Hepatocyte (in vitro differentiated cells): ENCODE data around the gene TXNRD1. TPM values are rescaled to one million over a fixed set of nuclear protein-coding genes. Genes with fewer than 3 reads are reported as not detected.

Experiments used
- DNase-seq: peaks from one replicate; pipeline ENCODE4 v3.0.0-alpha.2; 2016; ENCODE audit warnings: low spot score
- H2AFZ ChIP-seq: fragments of 200-600 bp; sonication (generic); 2 replicates; pipeline ENCODE4 v1.6.0; 2016; ENCODE audit warnings: antibody characterized with exemption, mild to moderate bottlenecking
- H3K27ac ChIP-seq: fragments of 200-600 bp; sonication (generic); 2 replicates; pipeline ENCODE4 v1.5.1; 2016; ENCODE audit warnings: mild to moderate bottlenecking
- H3K27me3 ChIP-seq: fragments of 200-600 bp; sonication (generic); 2 replicates; pipeline ENCODE4 v1.6.1; 2016
- H3K36me3 ChIP-seq: fragments of 200-600 bp; sonication (generic); replicated peaks from 2 replicates; pipeline ENCODE4 v1.5.1; 2016; ENCODE audit warnings: low read depth; ENCODE audit not compliant: insufficient read depth
- H3K4me1 ChIP-seq: fragments of 200-600 bp; sonication (generic); 2 replicates; pipeline ENCODE4 v1.5.1; 2016; ENCODE audit warnings: mild to moderate bottlenecking, moderate library complexity; ENCODE audit not compliant: insufficient read depth
- H3K4me2 ChIP-seq: fragments of 200-600 bp; sonication (generic); 2 replicates; pipeline ENCODE4 v1.6.0; 2016
- H3K4me3 ChIP-seq: fragments of 200-600 bp; sonication (generic); 2 replicates; pipeline ENCODE4 v1.5.1; 2016; ENCODE audit warnings: mild to moderate bottlenecking
- H3K79me2 ChIP-seq: fragments of 200-600 bp; sonication (generic); 2 replicates; pipeline ENCODE4 v1.6.0; 2017; ENCODE audit warnings: mild to moderate bottlenecking
- H3K9me2 ChIP-seq: fragments of 200-600 bp; sonication (generic); replicated peaks from 2 replicates; pipeline ENCODE4 v1.6.0; 2017; ENCODE audit warnings: mild to moderate bottlenecking; ENCODE audit not compliant: insufficient read depth
- H3K9me3 ChIP-seq: fragments of 200-600 bp; sonication (generic); 2 replicates; pipeline ENCODE4 v1.5.1; 2016; ENCODE audit warnings: low read depth, mild to moderate bottlenecking
- H4K20me1 ChIP-seq: fragments of 200-600 bp; sonication (generic); 2 replicates; pipeline ENCODE4 v1.6.0; 2016; ENCODE audit warnings: mild to moderate bottlenecking; ENCODE audit not compliant: insufficient read depth, poor library complexity, severe bottlenecking
- CTCF ChIP-seq: fragments of 200-600 bp; sonication (generic); IDR thresholded peaks from 2 replicates; pipeline ENCODE4 v1.5.1; 2016; ENCODE audit warnings: antibody characterized with exemption, mild to moderate bottlenecking; ENCODE audit not compliant: poor library complexity
- EZH2 ChIP-seq: fragments of 200-600 bp; sonication (generic); IDR thresholded peaks from 2 replicates; pipeline ENCODE4 v1.6.1; 2016; ENCODE audit warnings: antibody characterized with exemption, mild to moderate bottlenecking, borderline replicate concordance
- EZH2phosphoT487 ChIP-seq: fragments of 200-600 bp; sonication (generic); IDR thresholded peaks from one replicate; pipeline ENCODE4 v1.6.1; 2018; ENCODE audit warnings: antibody characterized with exemption, mild to moderate bottlenecking, low read depth, moderate library complexity; ENCODE audit not compliant: unreplicated experiment, severe bottlenecking
- WGBS: methylation state at CpG from one replicate; pipeline ENCODE4 v1.1.6; 2016; ENCODE audit warnings: low lambda C conversion rate; ENCODE audit errors: missing lambda C conversion rate; 5-methylcytosine and 5-hydroxymethylcytosine counted together
- polyA plus RNA-seq: library from polyadenylated mRNA; unstranded; fragments of >200 nt; fragmentation: Nextera tagmentation; extraction: Ambion mirVana; gene quantifications from 2 replicates; pipeline ENCODE4 v1.2.1, GENCODE V29; 2016
- total RNA-seq: library from RNA; depleted of rRNA; stranded (reverse); fragments of >200 nt; gene quantifications from 2 replicates; pipeline ENCODE4 v1.2.3, GENCODE V29; 2014

TXNRD1 gene
- total and polyA plus RNA-seq, 2 experiments from 2014 or later: 49.8 to 113 TPM

GRCh38 chr12:104182144-104182543 is 33.4 kb upstream of the TXNRD1 start:
- no peak overlapping the region for H2AFZ ChIP-seq
- no peaks in the 10 kb centered on the region for H3K9me2 ChIP-seq
- TF ChIP-seq EZH2 (no peak), CTCF (no peak), EZH2phosphoT487 (no peak)
- 82% methylated on average over 4 of the region's 4 CpGs for WGBS
- no peaks in the 10 kb centered on the region for H3K27me3 ChIP-seq
- no peak overlapping the region for H3K27ac ChIP-seq
- H3K36me3 ChIP-seq: no peaks in the 10 kb centered on the region
- no peak for DNase-seq
- H3K9me3 ChIP-seq: no peaks in the 10 kb centered on the region
- no peak overlapping the region for H3K4me2 ChIP-seq
- no peaks in the 10 kb centered on the region for H3K79me2 ChIP-seq
- no peaks in the 10 kb centered on the region for H4K20me1 ChIP-seq
- no peak overlapping the region for H3K4me3 ChIP-seq
- H3K4me1 ChIP-seq: peaks cover 13% of the 10 kb centered on the region

GRCh38 chr12:104182621-104183378 is 32.8 kb upstream of the TXNRD1 start:
- H2AFZ ChIP-seq: no peak overlapping the region
- WGBS: 93% methylated on average over 5 of the region's 5 CpGs
- H4K20me1 ChIP-seq: no peaks in the 10 kb centered on the region
- TF ChIP-seq EZH2phosphoT487 (no peak), CTCF (no peak), EZH2 (no peak)
- H3K27me3 ChIP-seq: no peaks in the 10 kb centered on the region
- no peak for DNase-seq
- no peaks in the 10 kb centered on the region for H3K9me3 ChIP-seq
- no peaks in the 10 kb centered on the region for H3K79me2 ChIP-seq
- no peak overlapping the region for H3K4me3 ChIP-seq
- no peaks in the 10 kb centered on the region for H3K36me3 ChIP-seq
- H3K4me2 ChIP-seq: no peak overlapping the region
- peaks cover 7% of the 10 kb centered on the region for H3K4me1 ChIP-seq
- H3K27ac ChIP-seq: no peak overlapping the region
- no peaks in the 10 kb centered on the region for H3K9me2 ChIP-seq

- H3K27me3 ChIP-seq: no peaks in the 10 kb centered on the region
- no peak for TF ChIP-seq EZH2
- no peak for TF ChIP-seq EZH2phosphoT487
- no peak for TF ChIP-seq CTCF
- no peak overlapping the region for H3K4me2 ChIP-seq
- H3K4me1 ChIP-seq: peaks cover under 1% of the 10 kb centered on the region
- H3K36me3 ChIP-seq: no peaks in the 10 kb centered on the region
- no peaks in the 10 kb centered on the region for H3K9me2 ChIP-seq
- no peak for DNase-seq
- no peaks in the 10 kb centered on the region for H3K79me2 ChIP-seq
- no peak overlapping the region for H2AFZ ChIP-seq
- no peaks in the 10 kb centered on the region for H4K20me1 ChIP-seq
- WGBS: 91% methylated on average over 3 of the region's 3 CpGs
- H3K4me3 ChIP-seq: no peak overlapping the region
- no peaks in the 10 kb centered on the region for H3K9me3 ChIP-seq
- no peak overlapping the region for H3K27ac ChIP-seq
These were observed 32.1 kb upstream of the TXNRD1 start for GRCh38 chr12:104183443-104183842.
